GM12892 (cell line): ENCODE measurements around the gene ARID1B.

ENCODE experiments used
- POLR2A ChIP-seq: IDR thresholded peaks from 2 replicates; pipeline ENCODE4 v1.6.1; 2011; ENCODE audit warnings: low read depth, low read length, control low read depth
- POLR2AphosphoS5 ChIP-seq: IDR thresholded peaks from 2 replicates; pipeline ENCODE4 v1.6.1; 2011; ENCODE audit warnings: low read depth, low read length, control low read depth
- TAF1 ChIP-seq: IDR thresholded peaks from 2 replicates; pipeline ENCODE4 v1.6.1; 2011; ENCODE audit warnings: low read depth, mild to moderate bottlenecking, control low read depth, low read length, borderline replicate concordance

- TF ChIP-seq TAF1 (no peak), POLR2AphosphoS5 (no peak), POLR2A (no peak)
Measured at GRCh38 chr6:157220485-157220884, 443.3 kb downstream of the ARID1B start.
